ENCODE results near the gene LDB2.

LDB2 gene

DNA sequence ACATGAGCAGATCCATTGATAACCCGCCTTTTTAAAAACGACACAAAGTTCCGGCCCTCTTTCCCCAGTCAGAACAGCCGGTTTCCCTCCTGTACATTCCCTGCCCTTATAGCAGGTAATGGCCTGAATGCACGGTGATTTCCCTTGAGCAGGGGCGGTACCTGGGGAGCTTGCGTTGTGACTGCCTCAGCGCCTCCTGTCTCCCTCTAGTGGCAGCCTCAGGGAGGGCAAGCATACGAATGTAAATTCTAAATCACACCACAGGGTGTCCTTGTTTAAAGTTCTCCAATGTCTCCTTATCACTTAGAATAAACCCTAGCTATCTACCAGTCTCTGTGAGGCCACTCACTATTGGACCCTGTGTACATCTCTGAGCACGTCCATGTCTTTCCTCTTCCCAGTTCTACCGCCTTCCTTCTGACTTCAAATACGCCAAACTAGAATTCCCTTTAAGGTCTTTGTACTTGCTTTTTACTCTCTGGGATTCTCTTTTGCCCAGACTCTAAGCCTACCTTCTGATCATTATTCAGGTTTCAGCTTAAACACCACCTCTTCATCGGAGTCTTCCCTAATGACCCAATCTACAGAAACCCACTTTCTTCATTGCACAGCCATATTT, 18.4 kb upstream of the LDB2 start:
- DNase-seq (ENCODE audit: low spot score), result peak; percentile 38
- ChIA-PET POLR2A (ENCODE audit: low non-redundant PET) (no interaction called here), CTCF (interaction anchor here (0.6 to 0.7 kb wide), 7 partner anchors 10 to 1945 kb away, joined by 3 to 5 read pairs (median 3); no protein-coding TSS in a partner anchor)
- TF ChIP-seq, protein P1, sequence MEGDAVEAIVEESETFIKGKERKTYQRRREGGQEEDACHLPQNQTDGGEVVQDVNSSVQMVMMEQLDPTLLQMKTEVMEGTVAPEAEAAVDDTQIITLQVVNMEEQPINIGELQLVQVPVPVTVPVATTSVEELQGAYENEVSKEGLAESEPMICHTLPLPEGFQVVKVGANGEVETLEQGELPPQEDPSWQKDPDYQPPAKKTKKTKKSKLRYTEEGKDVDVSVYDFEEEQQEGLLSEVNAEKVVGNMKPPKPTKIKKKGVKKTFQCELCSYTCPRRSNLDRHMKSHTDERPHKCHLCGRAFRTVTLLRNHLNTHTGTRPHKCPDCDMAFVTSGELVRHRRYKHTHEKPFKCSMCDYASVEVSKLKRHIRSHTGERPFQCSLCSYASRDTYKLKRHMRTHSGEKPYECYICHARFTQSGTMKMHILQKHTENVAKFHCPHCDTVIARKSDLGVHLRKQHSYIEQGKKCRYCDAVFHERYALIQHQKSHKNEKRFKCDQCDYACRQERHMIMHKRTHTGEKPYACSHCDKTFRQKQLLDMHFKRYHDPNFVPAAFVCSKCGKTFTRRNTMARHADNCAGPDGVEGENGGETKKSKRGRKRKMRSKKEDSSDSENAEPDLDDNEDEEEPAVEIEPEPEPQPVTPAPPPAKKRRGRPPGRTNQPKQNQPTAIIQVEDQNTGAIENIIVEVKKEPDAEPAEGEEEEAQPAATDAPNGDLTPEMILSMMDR (conservative IDR thresholded peaks at IDR 0.05; ENCODE audit: low read depth), result peak; percentile 71
- no peak overlapping the region for H3K27ac ChIP-seq

DNA sequence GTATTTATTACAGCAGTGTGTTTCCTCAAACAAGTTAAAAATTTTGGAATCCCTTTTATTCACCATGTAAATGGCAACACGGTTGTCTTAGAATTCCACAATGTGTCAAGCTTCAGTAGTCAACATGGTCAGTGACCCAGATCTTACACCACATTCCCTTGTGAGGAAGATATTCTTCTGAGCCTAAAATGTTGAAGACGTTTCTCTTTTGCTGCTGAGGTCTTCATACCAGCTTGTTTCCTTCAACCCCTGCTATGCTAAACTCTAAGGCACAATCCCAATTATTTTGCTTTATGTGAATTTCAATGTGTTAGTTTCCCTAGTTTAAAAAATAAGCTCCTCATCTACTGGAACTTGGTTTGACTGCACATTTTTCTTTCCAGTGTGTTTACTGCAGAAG, 17.6 kb upstream of the LDB2 start:
- CTCF ChIA-PET, result interaction anchor here (0.6 to 0.7 kb wide), 6 partner anchors 9 to 899 kb away, joined by 3 to 5 read pairs (median 4); no protein-coding TSS in a partner anchor
- TF ChIP-seq, protein P1 (conservative IDR thresholded peaks at IDR 0.05; ENCODE audit: low read depth), result no peak
- H3K27ac ChIP-seq, result no peak overlapping the region
- POLR2A ChIA-PET (ENCODE audit: low non-redundant PET), result no interaction called here
- DNase-seq (ENCODE audit: low spot score), result no peak

DNA sequence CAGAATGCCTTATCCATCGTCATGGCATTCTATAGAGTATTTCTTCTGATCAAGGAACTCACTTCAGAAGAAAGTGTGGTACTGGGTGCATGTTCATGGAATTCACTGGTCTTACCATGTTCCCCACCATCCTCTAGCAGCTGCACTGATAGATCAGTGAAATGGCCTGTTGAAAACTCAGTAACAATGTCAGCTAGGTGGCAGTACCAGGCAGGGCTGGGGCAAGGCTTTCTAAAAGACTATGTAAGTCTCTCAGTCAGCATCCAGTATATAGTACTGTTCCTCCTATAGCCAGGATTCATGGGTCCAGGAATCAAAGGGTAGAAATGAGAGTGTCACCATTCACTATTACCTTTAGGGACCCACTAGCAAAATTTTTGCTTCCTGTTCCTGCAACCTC, 15.8 kb upstream of the LDB2 start:
- TF ChIP-seq, protein P1 (conservative IDR thresholded peaks at IDR 0.05; ENCODE audit: low read depth), result no peak
- DNase-seq (ENCODE audit: low spot score), result no peak
- POLR2A ChIA-PET (ENCODE audit: low non-redundant PET), result no interaction called here
- H3K27ac ChIP-seq, result no peak overlapping the region
- CTCF ChIA-PET, result no interaction called here

DNA sequence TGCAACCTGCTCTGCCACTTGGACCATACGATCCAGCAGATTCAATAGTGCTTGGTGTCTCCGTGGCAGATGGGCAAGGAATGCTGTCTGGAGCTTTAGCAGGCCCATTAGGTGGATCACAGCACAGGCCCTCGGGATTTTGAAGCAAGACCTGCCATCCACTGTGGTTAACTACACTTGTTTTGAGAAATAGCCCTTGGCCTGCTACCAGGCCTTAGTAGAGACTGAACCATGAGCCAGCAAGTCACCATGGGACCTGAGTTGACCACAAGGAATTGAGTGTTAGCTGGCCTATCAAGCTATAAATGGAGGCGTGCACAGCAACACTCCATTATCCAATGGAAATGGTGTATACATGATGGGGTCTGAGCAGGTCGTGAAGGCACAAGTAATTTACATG, 14.5 kb upstream of the LDB2 start:
- TF ChIP-seq, protein P1 (conservative IDR thresholded peaks at IDR 0.05; ENCODE audit: low read depth), result no peak
- no peak for DNase-seq (ENCODE audit: low spot score)
- no peak overlapping the region for H3K27ac ChIP-seq
- ChIA-PET POLR2A (ENCODE audit: low non-redundant PET) (no interaction called here), CTCF (no interaction called here)

DNA sequence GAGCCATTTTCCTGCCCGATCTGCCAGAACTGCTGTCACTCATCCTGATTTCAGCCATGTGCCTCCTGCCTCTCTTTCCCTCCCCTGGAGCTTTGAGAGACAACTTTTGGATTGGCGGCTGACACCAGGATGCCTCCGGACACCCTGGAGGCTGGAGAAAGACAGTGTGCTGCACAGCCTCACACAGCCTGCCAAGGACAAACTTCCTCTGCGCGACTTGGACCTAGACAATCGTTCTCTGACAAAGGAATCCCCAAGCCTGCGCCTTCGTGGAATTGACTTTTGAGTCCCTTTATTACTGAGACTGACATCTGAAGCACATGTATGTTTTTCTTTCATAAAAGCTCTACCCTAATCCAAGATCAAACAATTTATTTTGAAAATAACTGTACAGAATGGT, 10.8 kb upstream of the LDB2 start:
- POLR2A ChIA-PET (ENCODE audit: low non-redundant PET), result no interaction called here
- H3K27ac ChIP-seq, result no peak overlapping the region

DNA sequence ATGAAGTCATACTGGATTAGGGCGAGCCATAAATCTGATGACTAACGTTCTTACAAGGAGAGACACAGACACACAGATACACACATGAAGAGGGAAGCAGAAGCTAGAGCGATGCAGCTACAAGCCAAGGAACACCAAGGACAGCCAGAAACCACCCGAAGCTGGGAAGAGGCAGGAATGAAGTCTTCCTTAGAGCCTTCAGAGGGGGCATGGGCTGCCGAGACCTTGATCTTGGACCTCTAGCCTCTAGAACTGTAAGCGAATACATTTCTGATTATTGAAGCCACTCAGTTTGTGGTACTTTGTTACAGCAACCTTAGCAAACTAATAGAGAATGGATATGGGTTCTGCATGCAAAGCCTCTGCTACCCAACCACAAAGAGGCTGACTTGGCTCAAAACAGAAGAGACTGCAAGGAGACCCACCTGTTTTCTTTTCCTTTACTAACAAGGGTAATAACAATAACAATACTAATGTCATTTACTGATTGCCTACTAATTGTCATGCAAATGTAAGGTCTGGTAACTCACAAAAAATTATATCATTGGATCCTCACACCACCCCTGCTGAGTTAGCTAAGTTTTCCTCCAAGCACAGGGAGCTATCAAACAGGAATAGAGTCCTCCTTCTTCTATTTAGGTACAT, 10.1 kb upstream of the LDB2 start:
- POLR2A ChIA-PET (ENCODE audit: low non-redundant PET), result no interaction called here
- no peak overlapping the region for H3K27ac ChIP-seq
- TF ChIP-seq, protein P1 (conservative IDR thresholded peaks at IDR 0.05; ENCODE audit: low read depth), result no peak
- DNase-seq (ENCODE audit: low spot score), result no peak
- CTCF ChIA-PET, result no interaction called here

More for the DNA sequence above, 10.8 kb upstream of the LDB2 start:
- no peak for DNase-seq (ENCODE audit: low spot score)
- TF ChIP-seq, protein P1 (conservative IDR thresholded peaks at IDR 0.05; ENCODE audit: low read depth), result no peak
- CTCF ChIA-PET, result no interaction called here
